Keratinocyte (primary cell): ENCODE data around the gene FGD2. TPM values are rescaled to one million over a fixed set of nuclear protein-coding genes. Genes with fewer than 3 reads are reported as not detected.

Source experiments
- DNase-seq: peaks from one replicate; pipeline ENCODE4 v3.0.0-alpha.2; 2011; ENCODE audit warnings: low read depth, missing footprints, low spot score
- FAIRE-seq: peaks from 2 replicates; lab custom pipeline; 2011; peaks lifted over from hg19 to GRCh38; lab: Jason Lieb, UNC
- H2AFZ ChIP-seq: 2 replicates; pipeline ENCODE4 v1.6.0; 2012; ENCODE audit warnings: low read length, control low read depth, inconsistent platforms; ENCODE audit not compliant: control insufficient read depth
- H3K27ac ChIP-seq: 2 replicates; pipeline ENCODE4 v1.5.1; 2011; ENCODE audit warnings: low read length; ENCODE audit not compliant: control insufficient read depth, insufficient read depth
- H3K27me3 ChIP-seq: 3 replicates; pipeline ENCODE4 v1.6.0; 2011; ENCODE audit warnings: low read length; ENCODE audit not compliant: control insufficient read depth, insufficient read depth; ENCODE audit errors: extremely low read depth
- H3K36me3 ChIP-seq, 2 experiments: 2 replicates in 1 of 2; 3 replicates in 1 of 2; pipeline ENCODE4 v1.5.1; 2011; ENCODE audit warnings: low read length in 2 of 2, mild to moderate bottlenecking in 1 of 2; ENCODE audit not compliant: control insufficient read depth in 2 of 2, insufficient read depth in 2 of 2; ENCODE audit errors: extremely low read depth in 1 of 2
- H3K4me1 ChIP-seq: 3 replicates; pipeline ENCODE4 v1.5.1; 2011; ENCODE audit warnings: low read length; ENCODE audit not compliant: control insufficient read depth, insufficient read depth; ENCODE audit errors: extremely low read depth
- H3K4me2 ChIP-seq: 3 replicates; pipeline ENCODE4 v1.6.0; 2011; ENCODE audit warnings: low read depth, low read length; ENCODE audit not compliant: control insufficient read depth, insufficient read depth; ENCODE audit errors: extremely low read depth
- H3K4me3 ChIP-seq, 3 experiments: fragments of 200-600 bp in 1 of 3; sonication (generic) in 1 of 3; 2 replicates in 2 of 3; 3 replicates in 1 of 3; pipeline ENCODE4 v1.5.1; 2011 to 2016; ENCODE audit warnings: low read length in 3 of 3, mild to moderate bottlenecking in 3 of 3, control low read depth in 2 of 3, inconsistent platforms in 1 of 3, low read depth in 1 of 3, mixed read lengths in 1 of 3, mixed run types in 1 of 3, moderate library complexity in 1 of 3; ENCODE audit not compliant: control insufficient read depth in 2 of 3, insufficient read depth in 2 of 3; ENCODE audit errors: extremely low read depth in 1 of 3
- H3K79me2 ChIP-seq: 2 replicates; pipeline ENCODE4 v1.6.0; 2012; ENCODE audit warnings: low read length; ENCODE audit not compliant: control insufficient read depth, insufficient read depth
- H3K9ac ChIP-seq: 3 replicates; pipeline ENCODE4 v1.6.0; 2011; ENCODE audit warnings: low read length; ENCODE audit not compliant: control insufficient read depth, insufficient read depth; ENCODE audit errors: extremely low read depth
- H3K9me1 ChIP-seq: 3 replicates; pipeline ENCODE4 v1.6.0; 2011; ENCODE audit warnings: low read length; ENCODE audit not compliant: control insufficient read depth, insufficient read depth; ENCODE audit errors: extremely low read depth
- H3K9me3 ChIP-seq: 2 replicates; pipeline ENCODE4 v1.5.1; 2012; ENCODE audit warnings: low read depth, low read length; ENCODE audit not compliant: control insufficient read depth
- H4K20me1 ChIP-seq: 3 replicates; pipeline ENCODE4 v1.6.0; 2011; ENCODE audit warnings: low read length; ENCODE audit not compliant: control insufficient read depth, insufficient read depth; ENCODE audit errors: extremely low read depth
- EZH2 ChIP-seq: IDR thresholded peaks from one replicate; pipeline ENCODE4 v1.6.1; 2012; ENCODE audit warnings: inconsistent platforms, mild to moderate bottlenecking, low read length, moderate library complexity
- dilution Hi-C: fragments of 300-500 bp; cut with MboI; formaldehyde crosslinking; loops from one replicate; pipeline ENCODE4 v1.7.0; 2020; ENCODE audit warnings: low sequenced_read_pairs; ENCODE audit not compliant: extremely low pct_ligation_motif_present
- polyA plus RNA-seq, 5 experiments: library from polyadenylated mRNA; depleted of rRNA in 3 of 5; stranded (reverse) in 3 of 5; stranded (forward) in 1 of 5; unstranded in 1 of 5; fragments of >200 nt; gene quantifications; 1 replicate in 1 of 5; 2 replicates in 3 of 5; 3 replicates in 1 of 5; pipeline versions ENCODE4 v1.2.1 to v1.2.3, GENCODE V29; 2011 to 2012; ENCODE audit warnings: missing spikeins in 2 of 5, low read depth in 1 of 5, low replicate concordance in 1 of 5
- TF ChIP-seq, protein P1 (sequence below), 3 experiments: IDR thresholded peaks in 1 of 3; conservative IDR thresholded peaks in 1 of 3; optimal IDR thresholded peaks in 1 of 3; 2 replicates in 2 of 3; 3 replicates in 1 of 3; pipeline versions ENCODE3 to v1.5.1; 2011; ENCODE audit warnings: low read length in 3 of 3, mild to moderate bottlenecking in 3 of 3, moderate library complexity in 2 of 3, control low read depth in 1 of 3, inconsistent platforms in 1 of 3; ENCODE audit not compliant: insufficient read depth in 2 of 3; ENCODE audit errors: extremely low read depth in 1 of 3

Gene FGD2
- polyA plus RNA-seq, 1 donor (not counting 4 experiments of a cell fraction or from before 2014, with no cell fraction given) = 0.03 TPM

GRCh38 chr6:37077191-37077904 lies 71.9 kb downstream of the FGD2 start:
- Histone ChIP-seq H3K27ac (no peak overlapping the region), H3K4me1 (peaks cover 15% of the 10 kb centered on the region), H4K20me1 (no peaks in the 10 kb centered on the region), H3K27me3 (no peaks in the 10 kb centered on the region), H3K79me2 (no peaks in the 10 kb centered on the region), H3K36me3 (no peaks in the 10 kb centered on the region), H3K4me2 (peak overlapping the region; percentile 58), H3K9ac (no peak overlapping the region), H2AFZ (peak overlapping the region; percentile 55), H3K4me3 (peak overlapping the region in 1 of 3 experiments; percentile 35), H3K9me1 (no peaks in the 10 kb centered on the region), H3K9me3 (no peaks in the 10 kb centered on the region)
- DNase-seq = no peak
- no peak for TF ChIP-seq EZH2
- TF ChIP-seq, protein P1, sequence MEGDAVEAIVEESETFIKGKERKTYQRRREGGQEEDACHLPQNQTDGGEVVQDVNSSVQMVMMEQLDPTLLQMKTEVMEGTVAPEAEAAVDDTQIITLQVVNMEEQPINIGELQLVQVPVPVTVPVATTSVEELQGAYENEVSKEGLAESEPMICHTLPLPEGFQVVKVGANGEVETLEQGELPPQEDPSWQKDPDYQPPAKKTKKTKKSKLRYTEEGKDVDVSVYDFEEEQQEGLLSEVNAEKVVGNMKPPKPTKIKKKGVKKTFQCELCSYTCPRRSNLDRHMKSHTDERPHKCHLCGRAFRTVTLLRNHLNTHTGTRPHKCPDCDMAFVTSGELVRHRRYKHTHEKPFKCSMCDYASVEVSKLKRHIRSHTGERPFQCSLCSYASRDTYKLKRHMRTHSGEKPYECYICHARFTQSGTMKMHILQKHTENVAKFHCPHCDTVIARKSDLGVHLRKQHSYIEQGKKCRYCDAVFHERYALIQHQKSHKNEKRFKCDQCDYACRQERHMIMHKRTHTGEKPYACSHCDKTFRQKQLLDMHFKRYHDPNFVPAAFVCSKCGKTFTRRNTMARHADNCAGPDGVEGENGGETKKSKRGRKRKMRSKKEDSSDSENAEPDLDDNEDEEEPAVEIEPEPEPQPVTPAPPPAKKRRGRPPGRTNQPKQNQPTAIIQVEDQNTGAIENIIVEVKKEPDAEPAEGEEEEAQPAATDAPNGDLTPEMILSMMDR (optimal IDR thresholded peaks at IDR 0.05 in 1 of 3, IDR thresholded peaks at IDR 0.05 in 1 of 3, conservative IDR thresholded peaks at IDR 0.05 in 1 of 3; ENCODE audit: extremely low read depth in 1 of 3, insufficient read depth in 2 of 3, low read length in 3 of 3) = no peak
- FAIRE-seq = no peak
- dilution Hi-C loops = no loop called here

DNA sequence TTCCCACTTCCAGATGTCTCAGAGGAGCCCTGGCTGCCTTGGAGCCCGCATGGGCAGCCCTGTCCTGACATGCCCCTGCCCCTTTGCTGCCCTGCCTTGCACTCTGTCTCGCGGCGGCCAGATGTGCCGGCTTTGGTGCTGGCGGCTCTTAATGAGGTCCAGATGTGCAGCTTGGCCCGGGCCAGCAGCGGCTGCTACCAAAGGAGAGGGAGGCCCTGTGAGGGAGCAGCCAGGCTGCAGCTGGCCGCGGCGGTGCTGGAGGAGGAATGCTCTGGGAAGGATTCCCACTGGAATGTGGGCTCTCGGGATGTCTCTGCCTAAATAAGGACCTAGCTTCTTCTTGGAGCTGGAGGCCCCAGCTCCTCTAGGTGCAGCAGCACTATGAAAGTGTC lies 72.4 kb downstream of the FGD2 start:
- TF ChIP-seq, protein P1 (optimal IDR thresholded peaks at IDR 0.05 in 1 of 3, IDR thresholded peaks at IDR 0.05 in 1 of 3, conservative IDR thresholded peaks at IDR 0.05 in 1 of 3; ENCODE audit: extremely low read depth in 1 of 3, insufficient read depth in 2 of 3, low read length in 3 of 3) = no peak
- TF ChIP-seq EZH2 = no peak
- no peak overlapping the region for H3K27ac ChIP-seq
- H3K4me3 ChIP-seq = peak overlapping the region in 1 of 3 experiments; percentile 35
- no peaks in the 10 kb centered on the region for H3K9me3 ChIP-seq
- H3K79me2 ChIP-seq = no peaks in the 10 kb centered on the region
- peak overlapping the region; percentile 55 for H2AFZ ChIP-seq
- no peak overlapping the region for H3K9ac ChIP-seq
- peak overlapping the region; percentile 58 for H3K4me2 ChIP-seq
- dilution Hi-C loops = no loop called here
- no peak for FAIRE-seq
- H3K9me1 ChIP-seq = no peaks in the 10 kb centered on the region
- no peaks in the 10 kb centered on the region for H3K36me3 ChIP-seq
- H4K20me1 ChIP-seq = no peaks in the 10 kb centered on the region
- H3K4me1 ChIP-seq = peaks cover 15% of the 10 kb centered on the region
- H3K27me3 ChIP-seq = no peaks in the 10 kb centered on the region
- DNase-seq = no peak

Other genes starting within 250 kb of the FGD2 start
- 0.02 to 0.09 TPM (median 0.05 TPM) in 3 replicates for gene CPNE5, start 166.2 kb upstream of the FGD2 start, polyA plus RNA-seq
- gene PPIL1, start 130.9 kb upstream of the FGD2 start, polyA plus RNA-seq = 36.7 to 45.5 TPM (median 42.5 TPM) in 3 replicates
- 29.0 to 34.9 TPM (median 31.0 TPM) in 3 replicates for gene C6orf89, start 119.7 kb upstream of the FGD2 start, polyA plus RNA-seq
- not detected in 3 replicates for gene PI16, start 50.9 kb upstream of the FGD2 start, polyA plus RNA-seq
- gene MTCH1, start 19.5 kb upstream of the FGD2 start, polyA plus RNA-seq = 72.9 to 90.3 TPM (median 88.8 TPM) in 3 replicates
- gene PIM1, start 164.5 kb downstream of the FGD2 start, polyA plus RNA-seq = 7.1 to 14.3 TPM (median 10.2 TPM) in 3 replicates